ENCODE results near the gene ZNF423. TPM values are rescaled to one million over a fixed set of nuclear protein-coding genes. Genes with fewer than 3 reads are reported as not detected.

Gene ZNF423
- total and polyA plus RNA-seq, 2 of the 13 experiments (the other 11 are each of a cell fraction or from before 2014, with no cell fraction given) = 0.07 to 0.31 TPM

DNA sequence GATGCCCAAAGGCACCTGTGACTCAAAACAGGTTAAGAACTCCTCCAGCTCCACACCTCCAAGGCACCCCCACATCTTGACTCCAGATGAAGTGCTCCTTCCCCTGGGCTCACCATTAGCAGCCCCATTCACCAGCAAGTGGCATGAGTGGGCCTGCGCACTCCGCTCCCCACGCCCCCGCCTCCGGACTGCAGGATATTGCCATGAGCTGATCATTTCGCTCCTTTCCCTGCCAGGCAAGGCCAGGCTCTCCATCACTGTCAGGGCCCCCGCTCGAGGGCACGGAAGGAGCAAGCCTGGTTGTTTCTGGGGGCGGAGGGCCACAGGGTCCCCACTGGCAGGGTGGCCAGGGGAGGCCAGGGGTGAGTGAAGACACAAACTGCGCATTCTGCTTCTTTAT lies 69.9 kb downstream of the ZNF423 start:
- H3K4me1 ChIP-seq (ENCODE audit: insufficient read depth, low read length) = no peaks in the 10 kb centered on the region
- H3K36me3 ChIP-seq (replicated peaks in 1 of 2; ENCODE audit: control insufficient read depth in 1 of 2, insufficient read depth in 2 of 2, low read length in 2 of 2) = no peaks in the 10 kb centered on the region
- TF ChIP-seq KAT8 (CRISPR knock-in tag; IDR thresholded peaks at IDR 0.05) = no peak
- no peak for TF ChIP-seq RORA (CRISPR knock-in tag; IDR thresholded peaks at IDR 0.05)
- TF ChIP-seq HMGA1 (CRISPR knock-in tag; conservative IDR thresholded peaks at IDR 0.05) = no peak
- no peak for TF ChIP-seq FOXO1 (CRISPR knock-in tag; IDR thresholded peaks at IDR 0.05)
- TF ChIP-seq, protein P1, sequence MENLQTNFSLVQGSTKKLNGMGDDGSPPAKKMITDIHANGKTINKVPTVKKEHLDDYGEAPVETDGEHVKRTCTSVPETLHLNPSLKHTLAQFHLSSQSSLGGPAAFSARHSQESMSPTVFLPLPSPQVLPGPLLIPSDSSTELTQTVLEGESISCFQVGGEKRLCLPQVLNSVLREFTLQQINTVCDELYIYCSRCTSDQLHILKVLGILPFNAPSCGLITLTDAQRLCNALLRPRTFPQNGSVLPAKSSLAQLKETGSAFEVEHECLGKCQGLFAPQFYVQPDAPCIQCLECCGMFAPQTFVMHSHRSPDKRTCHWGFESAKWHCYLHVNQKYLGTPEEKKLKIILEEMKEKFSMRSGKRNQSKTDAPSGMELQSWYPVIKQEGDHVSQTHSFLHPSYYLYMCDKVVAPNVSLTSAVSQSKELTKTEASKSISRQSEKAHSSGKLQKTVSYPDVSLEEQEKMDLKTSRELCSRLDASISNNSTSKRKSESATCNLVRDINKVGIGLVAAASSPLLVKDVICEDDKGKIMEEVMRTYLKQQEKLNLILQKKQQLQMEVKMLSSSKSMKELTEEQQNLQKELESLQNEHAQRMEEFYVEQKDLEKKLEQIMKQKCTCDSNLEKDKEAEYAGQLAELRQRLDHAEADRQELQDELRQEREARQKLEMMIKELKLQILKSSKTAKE (CRISPR knock-in tag; IDR thresholded peaks at IDR 0.05; ENCODE audit: borderline replicate concordance) = no peak
- no peak for TF ChIP-seq ZNF530 (CRISPR knock-in tag; IDR thresholded peaks at IDR 0.05; ENCODE audit: low read depth)
- no peak for TF ChIP-seq NR2F6 (IDR thresholded peaks at IDR 0.05)
- no peak for TF ChIP-seq NR2F6 (CRISPR knock-in tag; IDR thresholded peaks at IDR 0.05)
- TF ChIP-seq, protein P2, sequence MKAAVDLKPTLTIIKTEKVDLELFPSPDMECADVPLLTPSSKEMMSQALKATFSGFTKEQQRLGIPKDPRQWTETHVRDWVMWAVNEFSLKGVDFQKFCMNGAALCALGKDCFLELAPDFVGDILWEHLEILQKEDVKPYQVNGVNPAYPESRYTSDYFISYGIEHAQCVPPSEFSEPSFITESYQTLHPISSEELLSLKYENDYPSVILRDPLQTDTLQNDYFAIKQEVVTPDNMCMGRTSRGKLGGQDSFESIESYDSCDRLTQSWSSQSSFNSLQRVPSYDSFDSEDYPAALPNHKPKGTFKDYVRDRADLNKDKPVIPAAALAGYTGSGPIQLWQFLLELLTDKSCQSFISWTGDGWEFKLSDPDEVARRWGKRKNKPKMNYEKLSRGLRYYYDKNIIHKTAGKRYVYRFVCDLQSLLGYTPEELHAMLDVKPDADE (CRISPR knock-in tag; IDR thresholded peaks at IDR 0.05) = no peak
- TF ChIP-seq ZNF33B (CRISPR knock-in tag; IDR thresholded peaks at IDR 0.05) = no peak
- no peak for TF ChIP-seq ZNF670 (CRISPR knock-in tag; IDR thresholded peaks at IDR 0.05; ENCODE audit: borderline replicate concordance)
- TF ChIP-seq, protein P3, sequence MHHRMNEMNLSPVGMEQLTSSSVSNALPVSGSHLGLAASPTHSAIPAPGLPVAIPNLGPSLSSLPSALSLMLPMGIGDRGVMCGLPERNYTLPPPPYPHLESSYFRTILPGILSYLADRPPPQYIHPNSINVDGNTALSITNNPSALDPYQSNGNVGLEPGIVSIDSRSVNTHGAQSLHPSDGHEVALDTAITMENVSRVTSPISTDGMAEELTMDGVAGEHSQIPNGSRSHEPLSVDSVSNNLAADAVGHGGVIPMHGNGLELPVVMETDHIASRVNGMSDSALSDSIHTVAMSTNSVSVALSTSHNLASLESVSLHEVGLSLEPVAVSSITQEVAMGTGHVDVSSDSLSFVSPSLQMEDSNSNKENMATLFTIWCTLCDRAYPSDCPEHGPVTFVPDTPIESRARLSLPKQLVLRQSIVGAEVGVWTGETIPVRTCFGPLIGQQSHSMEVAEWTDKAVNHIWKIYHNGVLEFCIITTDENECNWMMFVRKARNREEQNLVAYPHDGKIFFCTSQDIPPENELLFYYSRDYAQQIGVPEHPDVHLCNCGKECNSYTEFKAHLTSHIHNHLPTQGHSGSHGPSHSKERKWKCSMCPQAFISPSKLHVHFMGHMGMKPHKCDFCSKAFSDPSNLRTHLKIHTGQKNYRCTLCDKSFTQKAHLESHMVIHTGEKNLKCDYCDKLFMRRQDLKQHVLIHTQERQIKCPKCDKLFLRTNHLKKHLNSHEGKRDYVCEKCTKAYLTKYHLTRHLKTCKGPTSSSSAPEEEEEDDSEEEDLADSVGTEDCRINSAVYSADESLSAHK (CRISPR knock-in tag; IDR thresholded peaks at IDR 0.05; ENCODE audit: borderline replicate concordance) = no peak
- TF ChIP-seq ZNF431 (CRISPR knock-in tag; IDR thresholded peaks at IDR 0.05; ENCODE audit: borderline replicate concordance, low read depth) = no peak
- TF ChIP-seq MAFK (conservative IDR thresholded peaks at IDR 0.05 in 1 of 2, IDR thresholded peaks at IDR 0.05 in 1 of 2; ENCODE audit: low read length in 2 of 2) = no peak
- TF ChIP-seq JARID2 (CRISPR knock-in tag; IDR thresholded peaks at IDR 0.05; ENCODE audit: insufficient replicate concordance) = no peak
- no peak for TF ChIP-seq AFF4 (CRISPR knock-in tag; IDR thresholded peaks at IDR 0.05)
- DNase-seq (ENCODE audit: low spot score) (no peak), FAIRE-seq (no peak), ATAC-seq (no peak)
- peaks cover 4 to 32% of the 10 kb centered on the region in 2 experiments; a peak in 3 of 5 replicates for H3K27me3 ChIP-seq (ENCODE audit: control insufficient read depth in 1 of 2, insufficient read depth in 2 of 2, low read length in 2 of 2)
- no peaks in the 10 kb centered on the region for H3K9me3 ChIP-seq (ENCODE audit: low read length)
- no peak overlapping the region for H2AFZ ChIP-seq (ENCODE audit: low read length)
- no TSS peak for BruUV-seq (replicated peaks)
- no peaks in the 10 kb centered on the region for H3K79me2 ChIP-seq (ENCODE audit: insufficient read depth, low read length)
- POLR2A ChIA-PET = no interaction called here
- intact Hi-C loops (cut with micrococcal nuclease; ENCODE audit: unreplicated experiment) (no loop called here), in situ Hi-C loops (cut with HindIII; ENCODE audit: extremely low pct_ligation_motif_present, low pct_unique_long_range_greater_than_20kb) (no loop called here)
- H3K4me2 ChIP-seq (ENCODE audit: low read depth, low read length) = no peak overlapping the region
- H4K20me1 ChIP-seq (ENCODE audit: insufficient read depth, low read length) = no peaks in the 10 kb centered on the region; the same call in 1 of the 2 replicates
- no peak overlapping the region for H3K4me3 ChIP-seq (replicated peaks in 1 of 3; ENCODE audit: insufficient read depth in 1 of 3, low read depth in 2 of 3, low read length in 3 of 3)
- CTCF ChIA-PET (ENCODE audit: low intra/inter-chr PET ratio, low total read pairs) = no interaction called here
- no peak overlapping the region for H3K27ac ChIP-seq (ENCODE audit: extremely low read length, insufficient read depth, low read length)
- 42% methylated on average over 11 of the region's 11 CpGs for WGBS (ENCODE audit: low lambda C conversion rate)
- H3K9ac ChIP-seq (ENCODE audit: insufficient read depth, low read depth, low read length) = no peak overlapping the region

Measured in HepG2 (cell line).